Testis (tissue), 3 donors: ENCODE data around the gene FIGNL2. TPM values are rescaled to one million over a fixed set of nuclear protein-coding genes. Genes with fewer than 3 reads are reported as not detected.

Source experiments
- DNase-seq: peaks from one replicate; pipeline ENCODE4 v3.0.0-alpha.2; 2019
- H3K27ac ChIP-seq, 2 donors: fragments of 200-600 bp; sonication (generic); one replicate each; pipeline ENCODE4 v1.5.1; 2019
- H3K27me3 ChIP-seq: fragments of 200-600 bp; sonication (generic); one replicate; pipeline ENCODE4 v1.5.1; 2019
- H3K36me3 ChIP-seq: fragments of 200-600 bp; sonication (generic); one replicate; pipeline ENCODE4 v1.5.1; 2017; ENCODE audit warnings: low read depth; ENCODE audit errors: missing control alignments
- H3K4me1 ChIP-seq: fragments of 200-600 bp; sonication (generic); one replicate; pipeline ENCODE4 v1.5.1; 2019
- H3K4me3 ChIP-seq, 2 donors: fragments of 200-600 bp; sonication (generic); one replicate each; pipeline ENCODE4 v1.5.1; 2017 to 2019
- H3K9me3 ChIP-seq: fragments of 200-600 bp; sonication (generic); one replicate; pipeline ENCODE4 v1.5.1; 2017
- CTCF ChIP-seq, 3 experiments: fragments of 450-650 bp in 2 of 3; fragments of 200-600 bp in 1 of 3; sonication (generic) in 1 of 3; IDR thresholded peaks; one replicate each; pipeline ENCODE4 v1.5.1; 2016 to 2019; ENCODE audit warnings: antibody characterized with exemption in 3 of 3, mild to moderate bottlenecking in 2 of 3, moderate library complexity in 1 of 3
- POLR2A ChIP-seq: fragments of 450-650 bp; IDR thresholded peaks from one replicate; pipeline ENCODE4 v1.6.1; 2017; ENCODE audit warnings: antibody characterized with exemption, mild to moderate bottlenecking, moderate library complexity
- WGBS, 2 donors: methylation state at CpG; one replicate each; pipeline ENCODE4 v1.1.5; 2018; 5-methylcytosine and 5-hydroxymethylcytosine counted together
- intact Hi-C: fragments of 100-400 bp; cut with DNase I; formaldehyde crosslinking; loops from one replicate; pipeline ENCODE4 v1.15.1; 2023; ENCODE audit warnings: low total_unique reads
- polyA plus RNA-seq: library from polyadenylated mRNA; stranded (reverse); fragments of 350-450 nt; fragmentation: Illumina TruSeq; extraction: RNeasy Lipid Tissue Mini Kit (QIAGEN cat#74804); gene quantifications from one replicate; pipeline ENCODE4 v1.2.3, GENCODE V29; 2014; ENCODE audit warnings: low read depth, low replicate concordance; ENCODE audit not compliant: insufficient read depth
- total RNA-seq, 2 donors: library from RNA; depleted of rRNA; stranded (reverse); fragments of >200 nt; gene quantifications; one replicate each; pipeline ENCODE4 v1.2.3, GENCODE V29; 2016

Gene FIGNL2
- total and polyA plus RNA-seq, 3 donors from 2014 or later: 1.1 to 2.1 (median 1.7) TPM

- intact Hi-C loops: no loop called here
- Histone ChIP-seq H3K27ac (no peak overlapping the region), H3K9me3 (no peaks in the 10 kb centered on the region), H3K4me3 (no peak overlapping the region), H3K4me1 (no peaks in the 10 kb centered on the region), H3K27me3 (no peaks in the 10 kb centered on the region), H3K36me3 (no peaks in the 10 kb centered on the region)
- DNase-seq: no peak
- TF ChIP-seq POLR2A: no peak
- no peak for TF ChIP-seq CTCF (IDR thresholded peaks at IDR 0.05)
- 80 to 90% methylated on average over 5 of the region's 5 CpGs for WGBS, 2 donors
Measured at GRCh38 chr12:51839310-51839947, 9.1 kb downstream of the FIGNL2 start.

- Histone ChIP-seq H3K27me3 (no peaks in the 10 kb centered on the region), H3K4me1 (no peaks in the 10 kb centered on the region), H3K27ac (no peak overlapping the region), H3K4me3 (no peak overlapping the region), H3K36me3 (no peaks in the 10 kb centered on the region), H3K9me3 (no peaks in the 10 kb centered on the region)
- intact Hi-C loops: no loop called here
- 73 to 84% methylated on average over 3 to 4 of the region's 4 CpGs for WGBS, 2 donors
- TF ChIP-seq CTCF (IDR thresholded peaks at IDR 0.05): no peak
- TF ChIP-seq POLR2A: no peak
- no peak for DNase-seq
Measured at GRCh38 chr12:51838762-51839161, 9.8 kb downstream of the FIGNL2 start.

DNA sequence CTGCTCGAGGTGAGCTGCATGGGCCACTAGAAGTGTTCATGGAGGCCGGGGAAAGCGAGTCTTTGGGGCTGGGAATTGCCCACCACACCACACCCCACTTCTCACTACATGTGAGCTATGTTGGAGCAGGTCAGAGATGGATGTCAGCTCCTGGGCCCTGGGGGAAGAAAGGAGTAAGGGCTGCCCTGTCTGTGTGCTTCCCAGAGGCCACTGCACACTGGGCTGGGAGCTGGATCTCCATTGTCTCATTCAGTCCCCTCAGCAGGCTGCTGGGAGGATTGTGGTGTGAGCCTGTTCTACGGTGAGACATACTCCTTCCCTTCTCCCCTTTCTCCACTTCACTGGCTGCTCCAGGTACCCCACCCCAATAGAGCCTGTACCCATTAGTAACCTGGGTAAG is 10.5 kb downstream of the FIGNL2 start:
- H3K4me3 ChIP-seq: no peak overlapping the region
- H3K27ac ChIP-seq: no peak overlapping the region
- DNase-seq: no peak
- H3K4me1 ChIP-seq: no peaks in the 10 kb centered on the region
- TF ChIP-seq POLR2A (no peak), CTCF (IDR thresholded peaks at IDR 0.05) (no peak)
- H3K27me3 ChIP-seq: no peaks in the 10 kb centered on the region
- H3K36me3 ChIP-seq: no peaks in the 10 kb centered on the region
- H3K9me3 ChIP-seq: no peaks in the 10 kb centered on the region
- 43 to 88% methylated on average over 1 to 4 of the region's 4 CpGs for WGBS, 2 donors
- intact Hi-C loops: no loop called here

- H3K27ac ChIP-seq: no peak overlapping the region
- TF ChIP-seq CTCF (IDR thresholded peaks at IDR 0.05) (no peak), POLR2A (no peak)
- no peaks in the 10 kb centered on the region for H3K9me3 ChIP-seq
- no peaks in the 10 kb centered on the region for H3K27me3 ChIP-seq
- 85 to 88% methylated on average over 7 of the region's 7 CpGs for WGBS, 2 donors
- intact Hi-C loops: no loop called here
- H3K4me1 ChIP-seq: no peaks in the 10 kb centered on the region
- no peak for DNase-seq
- H3K36me3 ChIP-seq: no peaks in the 10 kb centered on the region
- no peak overlapping the region for H3K4me3 ChIP-seq
Measured at GRCh38 chr12:51837286-51837685, 11.2 kb downstream of the FIGNL2 start.

GRCh38 chr12:51836827-51837173 is 11.7 kb downstream of the FIGNL2 start:
- no peaks in the 10 kb centered on the region for H3K9me3 ChIP-seq
- no peak for DNase-seq
- no peak overlapping the region for H3K4me3 ChIP-seq
- no peak overlapping the region for H3K27ac ChIP-seq
- no peaks in the 10 kb centered on the region for H3K27me3 ChIP-seq
- TF ChIP-seq CTCF (IDR thresholded peaks at IDR 0.05) (no peak), POLR2A (no peak)
- WGBS, 2 donors: 67% methylated on average over 6 of the region's 6 CpGs; no CpG with 5 or more reads in 1 of the 2 donors
- H3K4me1 ChIP-seq: no peaks in the 10 kb centered on the region
- H3K36me3 ChIP-seq: no peaks in the 10 kb centered on the region
- intact Hi-C loops: no loop called here
